GM18861 (cell line): Measurements from ENCODE around the gene RGS5.

Experiments used
- ATAC-seq: cut with Tn5 transposase; IDR thresholded peaks from one replicate; pipeline ENCODE4 v1.9.1; 2021; ENCODE audit not compliant: unreplicated experiment

Gene RGS5

DNA sequence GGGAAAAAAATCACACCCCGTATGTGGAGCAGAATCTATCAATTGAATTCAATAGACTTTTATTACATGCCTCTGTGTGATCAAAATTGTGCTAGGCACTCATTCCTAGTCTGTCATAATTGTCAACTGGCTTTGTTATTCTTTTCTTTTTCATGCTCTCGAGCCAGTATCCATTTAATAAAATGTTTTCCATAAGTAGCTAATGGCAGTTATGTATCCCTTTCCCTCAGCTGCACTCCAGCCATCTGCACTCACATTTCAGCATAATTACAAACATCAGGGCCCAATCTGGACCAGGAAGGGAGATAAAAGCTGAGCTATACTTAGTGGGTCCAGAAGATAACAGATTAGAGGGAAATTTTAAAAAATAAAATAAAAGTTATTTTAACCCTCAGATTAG lies 15.9 kb downstream of the RGS5 start:
- ATAC-seq = no peak

GRCh38 chr1:163182330-163182949 lies 20.3 kb downstream of the RGS5 start:
- no peak for ATAC-seq

DNA sequence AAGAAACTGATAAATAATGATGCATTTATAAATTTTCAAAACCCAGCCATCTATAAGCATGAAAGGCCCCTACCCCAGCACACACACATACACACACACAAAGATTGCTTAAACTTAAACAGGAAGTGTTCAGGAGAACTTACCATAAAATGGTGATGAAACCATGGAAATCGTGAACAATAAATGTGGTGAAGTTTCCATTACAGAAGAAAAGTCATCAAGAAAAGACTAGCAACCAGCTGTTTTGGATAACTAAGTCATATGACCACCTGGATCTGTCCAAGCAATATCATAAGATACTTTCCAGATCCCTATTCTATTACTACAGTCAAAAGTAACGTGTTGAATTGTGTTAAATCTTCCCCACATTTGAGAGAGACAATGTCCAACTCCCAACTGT lies 24.1 kb downstream of the RGS5 start:
- ATAC-seq = no peak

- ATAC-seq = no peak
Measured at GRCh38 chr1:163176797-163177196, 25.9 kb downstream of the RGS5 start.

GRCh38 chr1:163174524-163175437 lies 27.9 kb downstream of the RGS5 start:
- no peak for ATAC-seq

- ATAC-seq = no peak
Measured at GRCh38 chr1:163173121-163173520, 29.6 kb downstream of the RGS5 start.

GRCh38 chr1:163172596-163172995 lies 30.1 kb downstream of the RGS5 start:
- no peak for ATAC-seq

DNA sequence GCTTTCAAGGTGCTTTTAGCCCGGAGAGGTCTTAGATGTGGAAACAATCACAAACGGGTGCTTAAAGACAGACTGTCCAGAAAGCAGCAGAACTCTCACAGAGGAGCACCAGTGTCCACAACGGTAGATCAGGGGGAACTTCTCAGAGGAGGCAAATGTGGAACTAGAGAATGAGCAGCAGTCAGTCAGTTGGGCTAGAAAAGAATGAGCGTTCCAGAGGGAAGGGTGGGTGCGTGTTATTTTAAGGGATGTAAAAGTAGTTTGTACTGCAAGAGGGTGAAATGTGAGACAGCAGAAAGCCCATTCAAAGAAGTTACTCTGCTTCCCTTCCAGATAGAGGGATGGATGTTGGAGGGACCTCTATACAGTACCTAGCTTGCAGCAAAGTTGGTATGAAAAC lies 30.9 kb downstream of the RGS5 start:
- ATAC-seq = no peak

GRCh38 chr1:163170975-163171676 lies 31.6 kb downstream of the RGS5 start:
- ATAC-seq = no peak

GRCh38 chr1:163170331-163170730 lies 32.4 kb downstream of the RGS5 start:
- no peak for ATAC-seq

GRCh38 chr1:163169553-163169952 lies 33.2 kb downstream of the RGS5 start:
- ATAC-seq = no peak

- ATAC-seq = no peak
Measured at GRCh38 chr1:163168053-163168452, 34.7 kb downstream of the RGS5 start.

- ATAC-seq = no peak
Measured at GRCh38 chr1:163166886-163167555, 35.7 kb downstream of the RGS5 start.

DNA sequence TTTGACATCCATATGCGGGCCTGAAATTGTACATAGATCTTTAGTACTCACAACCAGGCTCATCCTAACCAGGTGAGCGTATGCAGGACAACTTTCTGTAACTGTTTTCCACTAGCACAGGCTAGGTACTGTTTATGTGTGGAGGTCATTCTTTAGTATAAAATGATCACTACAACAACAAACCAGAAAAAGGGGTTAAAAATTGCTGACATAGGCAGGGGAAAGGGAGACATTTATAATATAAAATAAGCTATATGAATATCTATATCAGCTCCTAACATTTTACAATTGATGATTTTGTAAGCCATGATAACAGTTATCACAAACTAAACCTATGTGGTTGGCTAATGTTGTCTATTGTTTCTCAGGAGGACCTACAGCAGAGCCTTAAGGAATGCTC lies 37.6 kb downstream of the RGS5 start:
- ATAC-seq = no peak

DNA sequence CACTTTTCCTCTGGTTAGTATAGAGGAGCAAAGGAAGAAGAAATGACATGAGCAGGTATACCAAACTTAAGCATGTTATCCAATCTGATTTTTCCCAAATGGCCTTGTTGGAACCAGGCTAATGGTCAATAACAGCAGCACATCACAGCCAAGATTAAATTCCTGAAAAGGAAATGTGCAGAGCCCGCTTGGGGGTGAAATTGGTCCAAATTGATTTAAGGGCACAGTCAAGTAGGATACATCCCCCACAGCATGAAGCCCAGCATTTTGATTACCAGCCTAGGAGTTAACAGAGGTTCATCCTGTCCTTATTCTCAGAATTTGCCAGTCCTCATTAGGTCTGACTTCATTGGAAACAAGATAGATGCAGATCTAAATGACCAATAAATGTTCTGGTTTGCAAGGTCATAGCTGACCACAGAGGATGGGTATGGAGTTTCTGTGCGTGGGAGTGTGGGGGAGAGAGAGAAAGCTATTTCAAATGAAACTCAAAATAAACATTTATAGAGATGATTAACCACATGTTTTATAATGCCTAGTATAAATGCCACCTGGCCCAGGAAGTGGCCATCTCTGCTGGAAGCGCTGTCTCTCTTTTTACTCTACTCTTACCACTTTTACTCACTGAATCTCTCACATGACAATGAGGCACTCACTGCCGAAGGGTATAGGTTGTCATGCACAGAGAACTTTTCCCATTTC lies 38.7 kb downstream of the RGS5 start:
- ATAC-seq = no peak

GRCh38 chr1:163163163-163163562 lies 39.6 kb downstream of the RGS5 start:
- ATAC-seq = no peak

GRCh38 chr1:163162381-163162914 lies 40.3 kb downstream of the RGS5 start:
- ATAC-seq = no peak

DNA sequence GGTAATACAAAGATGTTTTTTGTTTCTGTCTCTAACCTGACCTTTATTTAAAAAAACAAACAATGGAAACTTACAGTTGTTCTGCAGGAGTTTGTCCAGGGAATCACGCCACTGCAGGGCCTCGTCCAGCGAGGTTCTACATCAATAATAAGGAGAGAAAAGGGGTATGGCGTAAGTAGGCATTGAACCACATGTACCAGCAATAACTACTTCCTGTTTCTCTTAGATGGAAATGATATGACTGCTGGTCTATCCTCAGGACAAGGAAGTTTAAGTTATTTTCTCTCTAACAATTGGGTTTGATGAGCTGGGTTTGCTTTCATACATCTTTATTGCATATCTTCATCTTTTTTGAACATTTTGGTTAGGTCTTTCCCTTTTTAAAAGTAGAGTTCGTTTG lies 40.9 kb downstream of the RGS5 start:
- no peak for ATAC-seq

GRCh38 chr1:163161337-163161736 lies 41.4 kb downstream of the RGS5 start:
- ATAC-seq = no peak

GRCh38 chr1:163155606-163156005 lies 47.1 kb downstream of the RGS5 start:
- ATAC-seq = no peak
